Upper lobe of left lung (tissue), 6 donors: ENCODE data around the gene BGLAP. TPM values are rescaled to one million over a fixed set of nuclear protein-coding genes. Genes with fewer than 3 reads are reported as not detected.

Experiments used
- ATAC-seq, 2 donors: fragments of 200-7000 bp; cut with Tn5 transposase; one replicate each; pipeline ENCODE4 v1.9.1; 2022; ENCODE audit warnings: mild to moderate bottlenecking in 2 of 2, moderate library complexity in 2 of 2; ENCODE audit not compliant: low FRiP score in 2 of 2
- DNase-seq, 2 donors: peaks; one replicate each; pipeline ENCODE4 v3.0.0-alpha.2; 2019 to 2020
- H3K27ac ChIP-seq, 4 donors: fragments of 200-600 bp; sonication (generic); one replicate each; pipeline ENCODE4 v1.5.1; 2016 to 2019
- H3K27me3 ChIP-seq, 4 donors: fragments of 200-600 bp; sonication (generic); one replicate each; pipeline ENCODE4 v1.5.1; 2017 to 2019
- H3K36me3 ChIP-seq, 4 donors: fragments of 200-600 bp; sonication (generic); one replicate each; pipeline ENCODE4 v1.5.1; 2016 to 2019
- H3K4me1 ChIP-seq, 4 donors: fragments of 200-600 bp; sonication (generic); one replicate each; pipeline ENCODE4 v1.5.1; 2018 to 2019
- H3K4me3 ChIP-seq, 4 donors: fragments of 200-600 bp; sonication (generic); one replicate each; pipeline ENCODE4 v1.5.1; 2017 to 2019; ENCODE audit warnings: mild to moderate bottlenecking in 2 of 4, moderate library complexity in 1 of 4
- H3K9me3 ChIP-seq, 4 donors: fragments of 200-600 bp; sonication (generic); one replicate each; pipeline ENCODE4 v1.5.1; 2018 to 2019
- CTCF ChIP-seq, 6 experiments: fragments of 450-650 bp in 4 of 6; fragments of 200-600 bp in 2 of 6; sonication (generic) in 2 of 6; IDR thresholded peaks; one replicate each; pipeline ENCODE4 v1.5.1; 2016 to 2019; ENCODE audit warnings: antibody characterized with exemption in 6 of 6
- EP300 ChIP-seq, 4 donors: sonication (generic); formaldehyde crosslinking; IDR thresholded peaks; one replicate each; pipeline ENCODE4 v1.5.1; 2017; ENCODE audit warnings: antibody characterized with exemption in 4 of 4, control low read depth in 2 of 4
- POLR2A ChIP-seq, 4 donors: fragments of 450-650 bp; IDR thresholded peaks; one replicate each; pipeline ENCODE4 v1.5.1; 2016 to 2017; ENCODE audit warnings: antibody characterized with exemption in 4 of 4, mild to moderate bottlenecking in 2 of 4
- POLR2AphosphoS5 ChIP-seq, 2 donors: sonication (generic); formaldehyde crosslinking; IDR thresholded peaks; one replicate each; pipeline ENCODE4 v1.5.1; 2017; ENCODE audit warnings: antibody characterized with exemption in 2 of 2
- WGBS, 2 donors: methylation state at CpG; one replicate each; pipeline ENCODE4 v1.1.5; 2017 to 2018; 5-methylcytosine and 5-hydroxymethylcytosine counted together
- total RNA-seq, 6 donors: library from RNA; depleted of rRNA in 4 of 6; stranded (reverse); fragments of >200 nt in 4 of 6; gene quantifications; one replicate each; pipeline versions ENCODE4 v1.1.0 to v1.2.1, GENCODE V29; 2016 to 2021
- donor health status: DM: no; HTN: no; CAD: no; lungs with moderate emphysema.
- donor health status: DM: no; HTN: yes; CAD: no; lungs with severe emphysema.

Gene BGLAP
- total RNA-seq, 6 donors from 2014 or later, result 0.69 to 31.4 (median 1.9) TPM; not detected in 1

GRCh38 chr1:156276532-156276931 lies 34.5 kb downstream of the BGLAP start:
- DNase-seq (no peak), ATAC-seq (no peak)
- Histone ChIP-seq H3K4me1 (peaks cover 9 to 20% (median 16%) of the 10 kb centered on the region in 4 donors), H3K4me3 (no peak overlapping the region), H3K27ac (peak overlapping the region in 3 of 4 donors; percentile 4 to 47 (median 45)), H3K36me3 (peaks cover 29 to 77% (median 63%) of the 10 kb centered on the region in 4 donors), H3K9me3 (no peaks in the 10 kb centered on the region), H3K27me3 (no peaks in the 10 kb centered on the region)
- TF ChIP-seq POLR2AphosphoS5 (IDR thresholded peaks at IDR 0.05) (no peak), EP300 (IDR thresholded peaks at IDR 0.05) (no peak)

GRCh38 chr1:156276966-156277381 lies 35.0 kb downstream of the BGLAP start:
- no peak for TF ChIP-seq POLR2AphosphoS5 (IDR thresholded peaks at IDR 0.05)
- TF ChIP-seq CTCF (IDR thresholded peaks at IDR 0.05), result no peak
- no peak for TF ChIP-seq POLR2A (IDR thresholded peaks at IDR 0.05)
- TF ChIP-seq EP300 (IDR thresholded peaks at IDR 0.05), result no peak
- Histone ChIP-seq H3K27me3 (no peaks in the 10 kb centered on the region), H3K27ac (peak overlapping the region in 3 of 4 donors; percentile 4 to 47 (median 45)), H3K4me3 (no peak overlapping the region), H3K36me3 (peaks cover 29 to 73% (median 60%) of the 10 kb centered on the region in 4 donors), H3K4me1 (peaks cover 13 to 24% (median 20%) of the 10 kb centered on the region in 4 donors), H3K9me3 (no peaks in the 10 kb centered on the region)
- ATAC-seq, result peak in 1 of 2 donors; percentile 34
- 59 to 65% methylated on average over 6 of the region's 6 CpGs for WGBS, 2 donors
- peak in 1 of 2 donors; percentile 48 for DNase-seq

GRCh38 chr1:156279837-156280236 lies 37.9 kb downstream of the BGLAP start:
- H3K4me1 ChIP-seq, result peaks cover 23 to 40% (median 34%) of the 10 kb centered on the region in 4 donors
- H3K4me3 ChIP-seq, result no peak overlapping the region
- H3K36me3 ChIP-seq, result peaks cover 15 to 44% (median 36%) of the 10 kb centered on the region in 4 donors
- WGBS, 2 donors, result 93 to 95% methylated on average over 3 of the region's 3 CpGs
- H3K27me3 ChIP-seq, result no peaks in the 10 kb centered on the region
- no peak for ATAC-seq
- H3K27ac ChIP-seq, result no peak overlapping the region
- no peak for DNase-seq
- H3K9me3 ChIP-seq, result no peaks in the 10 kb centered on the region
- no peak for TF ChIP-seq CTCF (IDR thresholded peaks at IDR 0.05)
- no peak for TF ChIP-seq POLR2A (IDR thresholded peaks at IDR 0.05)
- no peak for TF ChIP-seq POLR2AphosphoS5 (IDR thresholded peaks at IDR 0.05)
- TF ChIP-seq EP300 (IDR thresholded peaks at IDR 0.05), result no peak

- Histone ChIP-seq H3K9me3 (no peaks in the 10 kb centered on the region), H3K4me3 (peak overlapping the region in 2 of 4 donors; percentile 89 to 93), H3K36me3 (peaks cover 5 to 30% (median 23%) of the 10 kb centered on the region in 4 donors), H3K4me1 (peaks cover 23 to 42% (median 33%) of the 10 kb centered on the region in 4 donors), H3K27ac (peak overlapping the region in 1 of 4 donors; percentile 96), H3K27me3 (no peaks in the 10 kb centered on the region)
- TF ChIP-seq POLR2AphosphoS5 (IDR thresholded peaks at IDR 0.05) (no peak), EP300 (IDR thresholded peaks at IDR 0.05) (no peak), CTCF (IDR thresholded peaks at IDR 0.05) (no peak), POLR2A (IDR thresholded peaks at IDR 0.05) (no peak)
- WGBS, 2 donors, result 26 to 27% methylated on average over 7 to 8 of the region's 8 CpGs
- no peak for DNase-seq
- peak in 1 of 2 donors; percentile 20 for ATAC-seq
Measured at GRCh38 chr1:156281281-156281680, 39.3 kb downstream of the BGLAP start.

- DNase-seq (peak in 1 of 2 donors; percentile 33), ATAC-seq (no peak)
- Histone ChIP-seq H3K36me3 (peaks cover 4 to 24% (median 17%) of the 10 kb centered on the region in 4 donors), H3K4me3 (peak overlapping the region; percentile 59 to 93 (median 80)), H3K4me1 (peaks cover 21 to 40% (median 32%) of the 10 kb centered on the region in 4 donors), H3K27ac (peak overlapping the region; percentile 90 to 96 (median 94)), H3K27me3 (no peaks in the 10 kb centered on the region), H3K9me3 (no peaks in the 10 kb centered on the region)
- 8 to 10% methylated on average over 22 of the region's 22 CpGs for WGBS, 2 donors
- TF ChIP-seq CTCF (IDR thresholded peaks at IDR 0.05) (no peak), POLR2A (IDR thresholded peaks at IDR 0.05) (no peak), EP300 (IDR thresholded peaks at IDR 0.05) (no peak), POLR2AphosphoS5 (IDR thresholded peaks at IDR 0.05) (no peak)
Measured at GRCh38 chr1:156281693-156282478, 39.9 kb downstream of the BGLAP start.
